ENCODE measurements around the gene KCNQ5.
"Not testable (repeated sequence)": the region's sequence is repeated elsewhere in the genome, so short reads cannot be mapped to it uniquely, and the experiment has no call there.

The KCNQ5 gene

GRCh38 chr6:73169111-73169510, 547.2 kb downstream of the KCNQ5 start:
- Mint-ChIP-seq H3K9me3 (no peaks in the 10 kb centered on the region), H3K4me3 (no peak overlapping the region), H3K27ac (no peak overlapping the region), H3K4me1 (no peaks in the 10 kb centered on the region), H3K27me3 (no peaks in the 10 kb centered on the region), H3K36me3 (peaks cover 6% of the 10 kb centered on the region)

- Mint-ChIP-seq H3K27ac (no peak overlapping the region), H3K36me3 (peaks cover 6% of the 10 kb centered on the region), H3K27me3 (no peaks in the 10 kb centered on the region), H3K4me1 (no peaks in the 10 kb centered on the region), H3K9me3 (no peaks in the 10 kb centered on the region), H3K4me3 (no peak overlapping the region)
These were observed 547.8 kb downstream of the KCNQ5 start for GRCh38 chr6:73169633-73170032.

- H3K9me3 Mint-ChIP-seq = no peaks in the 10 kb centered on the region
These were observed 552.8 kb downstream of the KCNQ5 start for GRCh38 chr6:73174646-73175045.

GRCh38 chr6:73176057-73176456, 554.2 kb downstream of the KCNQ5 start:
- Mint-ChIP-seq H3K27ac (no peak overlapping the region), H3K4me1 (peaks cover 9% of the 10 kb centered on the region)

More at GRCh38 chr6:73174646-73175045, 552.8 kb downstream of the KCNQ5 start:
- H3K27me3 Mint-ChIP-seq = no peaks in the 10 kb centered on the region
- no peak overlapping the region for H3K27ac Mint-ChIP-seq
- H3K4me1 Mint-ChIP-seq = no peaks in the 10 kb centered on the region
- no peak overlapping the region for H3K4me3 Mint-ChIP-seq
- H3K36me3 Mint-ChIP-seq = no peaks in the 10 kb centered on the region

GRCh38 chr6:73177221-73177944, 555.5 kb downstream of the KCNQ5 start:
- no peaks in the 10 kb centered on the region for H3K36me3 Mint-ChIP-seq
- no peak overlapping the region for H3K4me3 Mint-ChIP-seq
- H3K4me1 Mint-ChIP-seq = peaks cover 9% of the 10 kb centered on the region
- H3K9me3 Mint-ChIP-seq = no peaks in the 10 kb centered on the region
- H3K27me3 Mint-ChIP-seq = no peaks in the 10 kb centered on the region
- H3K27ac Mint-ChIP-seq = no peak overlapping the region

More at GRCh38 chr6:73176057-73176456, 554.2 kb downstream of the KCNQ5 start:
- H3K9me3 Mint-ChIP-seq = no peaks in the 10 kb centered on the region
- H3K27me3 Mint-ChIP-seq = no peaks in the 10 kb centered on the region
- no peaks in the 10 kb centered on the region for H3K36me3 Mint-ChIP-seq
- no peak overlapping the region for H3K4me3 Mint-ChIP-seq

- H3K27ac Mint-ChIP-seq = no peak overlapping the region
- no peak overlapping the region for H3K4me3 Mint-ChIP-seq
- peaks cover 9% of the 10 kb centered on the region for H3K4me1 Mint-ChIP-seq
- H3K27me3 Mint-ChIP-seq = no peaks in the 10 kb centered on the region
- H3K9me3 Mint-ChIP-seq = no peaks in the 10 kb centered on the region
- H3K36me3 Mint-ChIP-seq = no peaks in the 10 kb centered on the region
These were observed 558.3 kb downstream of the KCNQ5 start for GRCh38 chr6:73180076-73180738.

GRCh38 chr6:73180763-73181619, 559.1 kb downstream of the KCNQ5 start:
- no peaks in the 10 kb centered on the region for H3K36me3 Mint-ChIP-seq
- no peaks in the 10 kb centered on the region for H3K27me3 Mint-ChIP-seq
- peak overlapping the region; percentile 2 for H3K4me3 Mint-ChIP-seq
- H3K27ac Mint-ChIP-seq = no peak overlapping the region
- H3K4me1 Mint-ChIP-seq = peaks cover 9% of the 10 kb centered on the region
- H3K9me3 Mint-ChIP-seq = no peaks in the 10 kb centered on the region

GRCh38 chr6:73182021-73182607, 560.2 kb downstream of the KCNQ5 start:
- Mint-ChIP-seq H3K9me3 (no peaks in the 10 kb centered on the region), H3K27me3 (no peaks in the 10 kb centered on the region), H3K36me3 (no peaks in the 10 kb centered on the region), H3K4me3 (no peak overlapping the region), H3K4me1 (peaks cover 9% of the 10 kb centered on the region), H3K27ac (no peak overlapping the region)

- H3K9me3 Mint-ChIP-seq, H3K27me3 Mint-ChIP-seq, H3K36me3 Mint-ChIP-seq, H3K27ac Mint-ChIP-seq, H3K4me3 Mint-ChIP-seq, H3K4me1 Mint-ChIP-seq: not testable (repeated sequence)
These were observed 571.4 kb downstream of the KCNQ5 start for GRCh38 chr6:73193302-73193701.

GRCh38 chr6:73194744-73195143, 572.9 kb downstream of the KCNQ5 start:
- no peaks in the 10 kb centered on the region for H3K9me3 Mint-ChIP-seq
- peaks cover 9% of the 10 kb centered on the region for H3K36me3 Mint-ChIP-seq
- no peaks in the 10 kb centered on the region for H3K27me3 Mint-ChIP-seq
- H3K4me3 Mint-ChIP-seq = no peak overlapping the region
- H3K27ac Mint-ChIP-seq = no peak overlapping the region
- no peaks in the 10 kb centered on the region for H3K4me1 Mint-ChIP-seq

- H3K9me3 Mint-ChIP-seq = no peaks in the 10 kb centered on the region
- no peaks in the 10 kb centered on the region for H3K27me3 Mint-ChIP-seq
- H3K27ac Mint-ChIP-seq = no peak overlapping the region
- no peak overlapping the region for H3K4me3 Mint-ChIP-seq
- peaks cover under 1% of the 10 kb centered on the region for H3K36me3 Mint-ChIP-seq
- no peaks in the 10 kb centered on the region for H3K4me1 Mint-ChIP-seq
These were observed 578.4 kb downstream of the KCNQ5 start for GRCh38 chr6:73200247-73200646.

GRCh38 chr6:73200735-73201134, 578.9 kb downstream of the KCNQ5 start:
- no peaks in the 10 kb centered on the region for H3K27me3 Mint-ChIP-seq
- no peak overlapping the region for H3K27ac Mint-ChIP-seq
- no peaks in the 10 kb centered on the region for H3K4me1 Mint-ChIP-seq
- H3K9me3 Mint-ChIP-seq = no peaks in the 10 kb centered on the region
- no peaks in the 10 kb centered on the region for H3K36me3 Mint-ChIP-seq
- H3K4me3 Mint-ChIP-seq = no peak overlapping the region

GRCh38 chr6:73203098-73203497, 581.2 kb downstream of the KCNQ5 start:
- H3K27ac Mint-ChIP-seq = no peak overlapping the region
- H3K27me3 Mint-ChIP-seq = no peaks in the 10 kb centered on the region
- no peaks in the 10 kb centered on the region for H3K9me3 Mint-ChIP-seq
- H3K4me3 Mint-ChIP-seq = no peak overlapping the region
- H3K4me1 Mint-ChIP-seq = no peaks in the 10 kb centered on the region
- no peaks in the 10 kb centered on the region for H3K36me3 Mint-ChIP-seq

- Mint-ChIP-seq H3K4me3 (no peak overlapping the region), H3K27me3 (no peaks in the 10 kb centered on the region), H3K36me3 (no peaks in the 10 kb centered on the region), H3K4me1 (no peaks in the 10 kb centered on the region), H3K9me3 (no peaks in the 10 kb centered on the region), H3K27ac (no peak overlapping the region)
These were observed 582.4 kb downstream of the KCNQ5 start for GRCh38 chr6:73204252-73204651.

GRCh38 chr6:73207221-73207837, 585.5 kb downstream of the KCNQ5 start:
- Mint-ChIP-seq H3K27ac (no peak overlapping the region), H3K27me3 (no peaks in the 10 kb centered on the region), H3K4me3 (no peak overlapping the region), H3K4me1 (no peaks in the 10 kb centered on the region), H3K36me3 (no peaks in the 10 kb centered on the region), H3K9me3 (no peaks in the 10 kb centered on the region)
